ENCODE data around the gene ABHD14A. TPM values are rescaled to one million over a fixed set of nuclear protein-coding genes. Genes with fewer than 3 reads are reported as not detected.

The ABHD14A gene
- total RNA-seq, 1 donor from 2014 or later, result 11.8 TPM

GRCh38 chr3:52010431-52010830 is 35.6 kb downstream of the ABHD14A start:
- Mint-ChIP-seq H3K4me1 (ENCODE audit: low read depth, unreplicated experiment) (peaks cover 12% of the 10 kb centered on the region), H3K27me3 (ENCODE audit: low read depth, unreplicated experiment) (peaks cover 2% of the 10 kb centered on the region), H3K27ac (ENCODE audit: unreplicated experiment) (no peak overlapping the region), H3K36me3 (ENCODE audit: low read depth, unreplicated experiment) (no peaks in the 10 kb centered on the region), H3K4me3 (ENCODE audit: unreplicated experiment) (no peak overlapping the region), H3K9me3 (ENCODE audit: unreplicated experiment) (no peaks in the 10 kb centered on the region)
- DNase-seq (ENCODE audit: low read depth) (no peak), FAIRE-seq (no peak)
- H3K79me2 ChIP-seq (ENCODE audit: insufficient read depth, low read length), result no peaks in the 10 kb centered on the region
- no peaks in the 10 kb centered on the region for H3K9me3 ChIP-seq (ENCODE audit: insufficient read depth, low read depth, low read length)
- H3K9ac ChIP-seq (ENCODE audit: low read length), result no peak overlapping the region
- no peak overlapping the region for H2AFZ ChIP-seq (ENCODE audit: low read depth, low read length)
- H3K4me1 ChIP-seq (ENCODE audit: insufficient read depth, low read length), result peaks cover 9% of the 10 kb centered on the region
- H4K20me1 ChIP-seq (ENCODE audit: insufficient read depth, low read length), result no peaks in the 10 kb centered on the region
- H3K27me3 ChIP-seq (ENCODE audit: insufficient read depth, low read length), result no peaks in the 10 kb centered on the region
- no peaks in the 10 kb centered on the region for H3K36me3 ChIP-seq (ENCODE audit: insufficient read depth, low read length)
- H3K27ac ChIP-seq (ENCODE audit: low read depth, low read length), result no peak overlapping the region
- no peak overlapping the region for H3K4me3 ChIP-seq (ENCODE audit: insufficient read depth, low read depth, low read length)
- no peak overlapping the region for H3K4me2 ChIP-seq (ENCODE audit: low read length)
- TF ChIP-seq EZH2 (IDR thresholded peaks at IDR 0.05; ENCODE audit: insufficient read depth, low read length) (no peak), CTCF (IDR thresholded peaks at IDR 0.05; ENCODE audit: insufficient read depth, low read depth, low read length) (no peak)

- no peaks in the 10 kb centered on the region for H4K20me1 ChIP-seq (ENCODE audit: insufficient read depth, low read length)
- TF ChIP-seq EZH2 (IDR thresholded peaks at IDR 0.05; ENCODE audit: insufficient read depth, low read length), result no peak
- no peak for TF ChIP-seq CTCF (IDR thresholded peaks at IDR 0.05; ENCODE audit: insufficient read depth, low read depth, low read length)
- no peaks in the 10 kb centered on the region for H3K79me2 ChIP-seq (ENCODE audit: insufficient read depth, low read length)
- no peaks in the 10 kb centered on the region for H3K27me3 ChIP-seq (ENCODE audit: insufficient read depth, low read length)
- H3K9ac ChIP-seq (ENCODE audit: low read length), result no peak overlapping the region
- H3K4me1 Mint-ChIP-seq (ENCODE audit: low read depth, unreplicated experiment), result peaks cover 3% of the 10 kb centered on the region
- DNase-seq (ENCODE audit: low read depth) (no peak), FAIRE-seq (no peak)
- H3K4me3 ChIP-seq (ENCODE audit: insufficient read depth, low read depth, low read length), result no peak overlapping the region
- no peaks in the 10 kb centered on the region for H3K36me3 Mint-ChIP-seq (ENCODE audit: low read depth, unreplicated experiment)
- H3K36me3 ChIP-seq (ENCODE audit: insufficient read depth, low read length), result no peaks in the 10 kb centered on the region
- peaks cover 2% of the 10 kb centered on the region for H3K27me3 Mint-ChIP-seq (ENCODE audit: low read depth, unreplicated experiment)
- no peak overlapping the region for H3K4me3 Mint-ChIP-seq (ENCODE audit: unreplicated experiment)
- no peak overlapping the region for H3K27ac Mint-ChIP-seq (ENCODE audit: unreplicated experiment)
- no peak overlapping the region for H2AFZ ChIP-seq (ENCODE audit: low read depth, low read length)
- H3K4me1 ChIP-seq (ENCODE audit: insufficient read depth, low read length), result no peaks in the 10 kb centered on the region
- no peak overlapping the region for H3K4me2 ChIP-seq (ENCODE audit: low read length)
- H3K9me3 Mint-ChIP-seq (ENCODE audit: unreplicated experiment), result no peaks in the 10 kb centered on the region
- H3K9me3 ChIP-seq (ENCODE audit: insufficient read depth, low read depth, low read length), result no peaks in the 10 kb centered on the region
- H3K27ac ChIP-seq (ENCODE audit: low read depth, low read length), result no peak overlapping the region
Observed at GRCh38 chr3:52012699-52013098, 37.8 kb downstream of the ABHD14A start.

GRCh38 chr3:52013802-52014598 is 39.1 kb downstream of the ABHD14A start:
- peak overlapping the region; percentile 26 for H3K27ac Mint-ChIP-seq (ENCODE audit: unreplicated experiment)
- H3K27ac ChIP-seq (ENCODE audit: low read depth, low read length), result no peak overlapping the region
- peaks cover 2% of the 10 kb centered on the region for H3K27me3 Mint-ChIP-seq (ENCODE audit: low read depth, unreplicated experiment)

More at GRCh38 chr3:52013802-52014598, 39.1 kb downstream of the ABHD14A start:
- peaks cover 3% of the 10 kb centered on the region for H3K4me1 Mint-ChIP-seq (ENCODE audit: low read depth, unreplicated experiment)
- DNase-seq (ENCODE audit: low read depth) (no peak), FAIRE-seq (no peak)
- Histone ChIP-seq H3K36me3 (ENCODE audit: insufficient read depth, low read length) (no peaks in the 10 kb centered on the region), H2AFZ (ENCODE audit: low read depth, low read length) (no peak overlapping the region), H3K9ac (ENCODE audit: low read length) (no peak overlapping the region), H3K9me3 (ENCODE audit: insufficient read depth, low read depth, low read length) (no peaks in the 10 kb centered on the region), H3K4me2 (ENCODE audit: low read length) (no peak overlapping the region), H4K20me1 (ENCODE audit: insufficient read depth, low read length) (no peaks in the 10 kb centered on the region), H3K27me3 (ENCODE audit: insufficient read depth, low read length) (no peaks in the 10 kb centered on the region), H3K79me2 (ENCODE audit: insufficient read depth, low read length) (no peaks in the 10 kb centered on the region), H3K4me1 (ENCODE audit: insufficient read depth, low read length) (no peaks in the 10 kb centered on the region), H3K4me3 (ENCODE audit: insufficient read depth, low read depth, low read length) (no peak overlapping the region)
- H3K36me3 Mint-ChIP-seq (ENCODE audit: low read depth, unreplicated experiment), result no peaks in the 10 kb centered on the region
- no peaks in the 10 kb centered on the region for H3K9me3 Mint-ChIP-seq (ENCODE audit: unreplicated experiment)
- no peak overlapping the region for H3K4me3 Mint-ChIP-seq (ENCODE audit: unreplicated experiment)
- TF ChIP-seq CTCF (IDR thresholded peaks at IDR 0.05; ENCODE audit: insufficient read depth, low read depth, low read length) (no peak), EZH2 (IDR thresholded peaks at IDR 0.05; ENCODE audit: insufficient read depth, low read length) (no peak)

Data from astrocyte (in vitro differentiated cells and primary cell).